A549 (cell line): Measurements from ENCODE around the gene ATXN7. TPM values are rescaled to one million over a fixed set of nuclear protein-coding genes. Genes with fewer than 3 reads are reported as not detected.

ENCODE experiments used
- ATAC-seq, 2 experiments: fragments of 200-7000 bp in 1 of 2; fragments of >200 bp in 1 of 2; cut with Nextera tagmentation in 1 of 2; cut with Tn5 transposase in 1 of 2; 3 replicates each; pipeline versions ENCODE4 v1.8.0 to v1.9.1; 2018 to 2020; ENCODE audit warnings: mild to moderate bottlenecking in 1 of 2, moderate library complexity in 1 of 2
- CTCF ChIA-PET: fragments of 300-600 bp; sonication (Branson Sonifier 250); formaldehyde crosslinking; extraction: SDS; loops from one replicate; lab custom pipeline; 2021; ENCODE audit warnings: antibody characterized with exemption, inconsistent platforms; lab: Yijun Ruan, JAX
- POLR2A ChIA-PET: fragments of 350-600 bp; formaldehyde crosslinking; extraction: SDS; loops from one replicate; lab custom pipeline; 2021; ENCODE audit warnings: antibody characterized with exemption, inconsistent platforms; lab: Yijun Ruan, JAX
- DNase-seq, 2 experiments: peaks; one replicate each; pipeline versions ENCODE4 v3.0.0 to v3.0.0-alpha.2; 2011 to 2016; ENCODE audit warnings: low read depth in 1 of 2, low spot score in 1 of 2
- FAIRE-seq: peaks from 2 replicates; lab custom pipeline; 2011; peaks lifted over from hg19 to GRCh38; lab: Jason Lieb, UNC
- H3K27ac ChIP-seq, 2 experiments: fragments of >200 bp; sonication (Bioruptor Twin); formaldehyde crosslinking; 3 replicates each; pipeline ENCODE4 v1.5.1; 2016 to 2017
- H3K4me1 ChIP-seq: fragments of >200 bp; sonication (Bioruptor Twin); formaldehyde crosslinking; 3 replicates; pipeline ENCODE4 v1.6.1; 2016
- H3K4me2 ChIP-seq: fragments of >200 bp; sonication (Bioruptor Twin); formaldehyde crosslinking; 3 replicates; pipeline ENCODE4 v1.6.1; 2016
- H3K4me3 ChIP-seq: fragments of >200 bp; sonication (Bioruptor Twin); formaldehyde crosslinking; 3 replicates; pipeline ENCODE4 v1.5.1; 2016
- H3K9me3 ChIP-seq: fragments of >200 bp; sonication (Bioruptor Twin); formaldehyde crosslinking; 3 replicates; pipeline ENCODE4 v1.6.1; 2016
- BHLHE40 ChIP-seq: IDR thresholded peaks from 2 replicates; pipeline ENCODE4 v1.6.1; 2012; ENCODE audit warnings: low read depth, low read length, inconsistent platforms
- CHD4 ChIP-seq: fragments of 200-600 bp; sonication (generic); IDR thresholded peaks from 2 replicates; pipeline ENCODE4 v1.6.1; 2016; ENCODE audit warnings: antibody characterized with exemption, mild to moderate bottlenecking, borderline replicate concordance
- CTCF ChIP-seq: fragments of >200 bp; sonication (Bioruptor Twin); formaldehyde crosslinking; IDR thresholded peaks from 3 replicates; pipeline ENCODE4 v1.5.1; 2016
- E2F6 ChIP-seq: IDR thresholded peaks from 2 replicates; pipeline ENCODE4 v1.6.1; 2012; ENCODE audit warnings: low read depth, borderline replicate concordance
- EHF ChIP-seq: fragments of 250-450 bp; sonication (Bioruptor Pico); IDR thresholded peaks from 2 replicates; pipeline ENCODE4 v1.5.0; 2020; ENCODE audit warnings: mild to moderate bottlenecking
- ESRRA ChIP-seq: fragments of 150-350 bp; IDR thresholded peaks from 2 replicates; pipeline ENCODE4 v1.6.1; 2014; ENCODE audit warnings: mild to moderate bottlenecking, low read length, borderline replicate concordance
- FOXS1 ChIP-seq: fragments of 250-450 bp; sonication (Bioruptor Pico); IDR thresholded peaks from 2 replicates; pipeline ENCODE4 v1.5.0; 2020; ENCODE audit warnings: mild to moderate bottlenecking, moderate library complexity
- HEYL ChIP-seq: fragments of 250-450 bp; sonication (Bioruptor Pico); IDR thresholded peaks from 2 replicates; pipeline ENCODE4 v1.8.0; 2021; ENCODE audit warnings: mild to moderate bottlenecking, moderate library complexity
- HOXB13 ChIP-seq: fragments of 250-450 bp; sonication (Bioruptor Pico); IDR thresholded peaks from 2 replicates; pipeline ENCODE4 v1.5.0; 2020; ENCODE audit warnings: low read depth, mild to moderate bottlenecking, moderate library complexity
- HOXB5 ChIP-seq: fragments of 250-450 bp; sonication (Bioruptor Pico); IDR thresholded peaks from 2 replicates; pipeline ENCODE4 v1.5.0; 2020; ENCODE audit warnings: mild to moderate bottlenecking, moderate library complexity
- JUN ChIP-seq, 2 experiments: fragments of >200 bp; sonication (Bioruptor Twin); formaldehyde crosslinking; IDR thresholded peaks; 2 replicates in 1 of 2; 3 replicates in 1 of 2; pipeline ENCODE4 v1.6.1; 2016 to 2017
- JUNB ChIP-seq: fragments of >200 bp; sonication (Bioruptor Twin); formaldehyde crosslinking; IDR thresholded peaks from 2 replicates; pipeline ENCODE4 v1.6.1; 2016
- KDM1A ChIP-seq: fragments of 200-600 bp; sonication (generic); IDR thresholded peaks from 2 replicates; pipeline ENCODE4 v1.6.1; 2016; ENCODE audit warnings: low read depth, mild to moderate bottlenecking
- MAZ ChIP-seq: fragments of 150-350 bp; IDR thresholded peaks from 2 replicates; pipeline ENCODE4 v1.6.1; 2014; ENCODE audit warnings: antibody characterized with exemption, low read depth, low read length, borderline replicate concordance
- RFX5 ChIP-seq: fragments of 450-650 bp; IDR thresholded peaks from 2 replicates; pipeline ENCODE4 v1.7.1; 2014; ENCODE audit warnings: antibody characterized with exemption, mild to moderate bottlenecking, moderate library complexity
- SMC3 ChIP-seq: fragments of >200 bp; sonication (Bioruptor Twin); formaldehyde crosslinking; IDR thresholded peaks from 3 replicates; pipeline ENCODE4 v1.6.1; 2018; ENCODE audit warnings: inconsistent platforms
- TFCP2L1 ChIP-seq: fragments of 250-450 bp; sonication (Bioruptor Pico); IDR thresholded peaks from 2 replicates; pipeline ENCODE4 v1.5.0; 2021; ENCODE audit warnings: mild to moderate bottlenecking
- USF2 ChIP-seq: fragments of 450-650 bp; IDR thresholded peaks from 2 replicates; pipeline ENCODE4 v1.6.1; 2014; ENCODE audit warnings: antibody characterized with exemption
- ZFP36 ChIP-seq: fragments of 450-650 bp; IDR thresholded peaks from 2 replicates; pipeline ENCODE4 v1.6.1; 2014; ENCODE audit warnings: borderline replicate concordance; ENCODE audit not compliant: partially characterized antibody
- WGBS: methylation state at CpG from one replicate; pipeline ENCODE4 v1.1.6; 2017; ENCODE audit errors: missing lambda C conversion rate; 5-methylcytosine and 5-hydroxymethylcytosine counted together
- polyA plus RNA-seq, 4 experiments: library from polyadenylated mRNA; depleted of rRNA in 3 of 4; stranded (reverse); fragments of >200 nt; fragmentation: RNase III in 1 of 4; extraction: RNeasy Plus Mini Kit Qiagen cat#74134 plus additional on column Dnase treatment in 1 of 4; gene quantifications; 2 replicates in 3 of 4; 3 replicates in 1 of 4; pipeline ENCODE4 v1.2.3, GENCODE V29; 2011 to 2017
- TF ChIP-seq, protein P1 (sequence below): fragments of 250-450 bp; sonication (Bioruptor Pico); IDR thresholded peaks from 2 replicates; pipeline ENCODE4 v1.5.0; 2021; ENCODE audit warnings: mild to moderate bottlenecking, moderate library complexity, borderline replicate concordance
- TF ChIP-seq, protein P2 (sequence below): IDR thresholded peaks from 2 replicates; pipeline ENCODE4 v1.6.1; 2012
- TF ChIP-seq, protein P3 (sequence below): fragments of >200 bp; sonication (Bioruptor Twin); formaldehyde crosslinking; IDR thresholded peaks from 3 replicates; pipeline ENCODE4 v1.6.1; 2016

Gene ATXN7
- polyA plus RNA-seq, 2 of the 4 experiments (the other 2 are of a cell fraction): 5.4 to 7.3 TPM

DNA sequence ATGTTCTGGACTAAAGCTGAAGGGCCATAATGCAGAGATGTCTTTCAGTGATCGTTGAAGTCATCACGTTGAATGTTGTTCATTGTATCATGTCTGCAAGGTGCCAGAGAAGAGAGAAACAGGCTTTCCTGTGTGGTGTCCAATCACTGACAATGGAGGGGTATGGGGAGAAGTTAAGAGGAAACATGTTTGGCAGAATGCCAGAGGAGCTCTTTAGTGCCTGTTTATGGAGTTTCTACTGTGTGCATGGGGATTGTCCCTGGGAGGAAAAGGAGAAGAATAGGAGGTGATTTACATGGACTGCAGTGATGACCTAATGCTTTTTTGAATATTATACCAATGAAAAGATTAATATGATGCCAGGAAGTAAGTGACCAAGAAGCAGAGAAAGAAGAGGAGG, 36.8 kb downstream of the ATXN7 start (continued):
- TF ChIP-seq, protein P1, sequence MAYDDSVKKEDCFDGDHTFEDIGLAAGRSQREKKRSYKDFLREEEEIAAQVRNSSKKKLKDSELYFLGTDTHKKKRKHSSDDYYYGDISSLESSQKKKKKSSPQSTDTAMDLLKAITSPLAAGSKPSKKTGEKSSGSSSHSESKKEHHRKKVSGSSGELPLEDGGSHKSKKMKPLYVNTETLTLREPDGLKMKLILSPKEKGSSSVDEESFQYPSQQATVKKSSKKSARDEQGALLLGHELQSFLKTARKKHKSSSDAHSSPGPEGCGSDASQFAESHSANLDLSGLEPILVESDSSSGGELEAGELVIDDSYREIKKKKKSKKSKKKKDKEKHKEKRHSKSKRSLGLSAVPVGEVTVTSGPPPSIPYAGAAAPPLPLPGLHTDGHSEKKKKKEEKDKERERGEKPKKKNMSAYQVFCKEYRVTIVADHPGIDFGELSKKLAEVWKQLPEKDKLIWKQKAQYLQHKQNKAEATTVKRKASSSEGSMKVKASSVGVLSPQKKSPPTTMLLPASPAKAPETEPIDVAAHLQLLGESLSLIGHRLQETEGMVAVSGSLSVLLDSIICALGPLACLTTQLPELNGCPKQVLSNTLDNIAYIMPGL (CRISPR knock-in tag): no peak
- no peak for TF ChIP-seq FOXS1 (CRISPR knock-in tag)

GRCh38 chr3:63905731-63906620, 42.3 kb downstream of the ATXN7 start:
- Histone ChIP-seq H3K4me1 (peaks cover 10% of the 10 kb centered on the region), H3K9me3 (no peaks in the 10 kb centered on the region), H3K27ac (no peak overlapping the region), H3K4me2 (no peak overlapping the region), H3K4me3 (no peak overlapping the region)
- ATAC-seq (no peak), FAIRE-seq (no peak), DNase-seq (no peak)
- TF ChIP-seq HOXB5 (CRISPR knock-in tag) (no peak), JUNB (no peak), HOXB13 (CRISPR knock-in tag) (no peak), TFCP2L1 (CRISPR knock-in tag) (no peak), USF2 (no peak), JUN (IDR thresholded peaks at IDR 0.05) (no peak), HEYL (CRISPR knock-in tag) (no peak), SMC3 (no peak), ESRRA (no peak), CTCF (no peak), KDM1A (no peak)
- TF ChIP-seq, protein P1 (CRISPR knock-in tag): no peak
- ChIA-PET POLR2A (no interaction called here), CTCF (interaction anchor here (0.7 kb wide), 1 partner anchor 556 kb away, joined by 3 read pairs; no protein-coding TSS in a partner anchor)
- WGBS: 87% methylated on average over 4 of the region's 4 CpGs

- FAIRE-seq: no peak
- 76% methylated on average over 2 of the region's 2 CpGs for WGBS
- TF ChIP-seq TFCP2L1 (CRISPR knock-in tag) (no peak), MAZ (no peak), CHD4 (no peak), RFX5 (no peak), ZFP36 (no peak), EHF (no peak), JUNB (no peak), E2F6 (no peak), BHLHE40 (no peak), ESRRA (no peak)
- TF ChIP-seq, protein P2, sequence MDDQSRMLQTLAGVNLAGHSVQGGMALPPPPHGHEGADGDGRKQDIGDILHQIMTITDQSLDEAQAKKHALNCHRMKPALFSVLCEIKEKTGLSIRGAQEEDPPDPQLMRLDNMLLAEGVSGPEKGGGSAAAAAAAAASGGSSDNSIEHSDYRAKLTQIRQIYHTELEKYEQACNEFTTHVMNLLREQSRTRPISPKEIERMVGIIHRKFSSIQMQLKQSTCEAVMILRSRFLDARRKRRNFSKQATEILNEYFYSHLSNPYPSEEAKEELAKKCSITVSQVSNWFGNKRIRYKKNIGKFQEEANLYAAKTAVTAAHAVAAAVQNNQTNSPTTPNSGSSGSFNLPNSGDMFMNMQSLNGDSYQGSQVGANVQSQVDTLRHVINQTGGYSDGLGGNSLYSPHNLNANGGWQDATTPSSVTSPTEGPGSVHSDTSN: no peak
- TF ChIP-seq, protein P3, sequence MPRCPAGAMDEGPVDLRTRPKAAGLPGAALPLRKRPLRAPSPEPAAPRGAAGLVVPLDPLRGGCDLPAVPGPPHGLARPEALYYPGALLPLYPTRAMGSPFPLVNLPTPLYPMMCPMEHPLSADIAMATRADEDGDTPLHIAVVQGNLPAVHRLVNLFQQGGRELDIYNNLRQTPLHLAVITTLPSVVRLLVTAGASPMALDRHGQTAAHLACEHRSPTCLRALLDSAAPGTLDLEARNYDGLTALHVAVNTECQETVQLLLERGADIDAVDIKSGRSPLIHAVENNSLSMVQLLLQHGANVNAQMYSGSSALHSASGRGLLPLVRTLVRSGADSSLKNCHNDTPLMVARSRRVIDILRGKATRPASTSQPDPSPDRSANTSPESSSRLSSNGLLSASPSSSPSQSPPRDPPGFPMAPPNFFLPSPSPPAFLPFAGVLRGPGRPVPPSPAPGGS: no peak
Observed at GRCh38 chr3:63908081-63908736, 44.5 kb downstream of the ATXN7 start.

More at GRCh38 chr3:63908081-63908736, 44.5 kb downstream of the ATXN7 start:
- H3K4me2 ChIP-seq: no peak overlapping the region
- ChIA-PET POLR2A (no interaction called here), CTCF (interaction anchor here (0.6 to 1.0 kb wide), 2 partner anchors 10 to 22 kb away, joined by 3 to 4 read pairs; no protein-coding TSS in a partner anchor)
- no peaks in the 10 kb centered on the region for H3K9me3 ChIP-seq
- no peak overlapping the region for H3K27ac ChIP-seq
- peak; percentile 18 to 21 for DNase-seq
- H3K4me3 ChIP-seq: no peak overlapping the region
- peaks cover 14% of the 10 kb centered on the region for H3K4me1 ChIP-seq
- peak in 1 of 2 experiments; percentile 10; a peak in 1 of 6 replicates for ATAC-seq
